MM.1S (cell line): ENCODE measurements around the gene BIRC6.

Source experiments
- DNase-seq: peaks from one replicate; pipeline ENCODE4 v3.0.0-alpha.2; 2015
- H2AFZ ChIP-seq: fragments of 300-600 bp; sonication (generic); 2 replicates; pipeline ENCODE4 v1.6.0; 2016; ENCODE audit warnings: antibody characterized with exemption, low read length
- H3F3A ChIP-seq: fragments of 300-600 bp; sonication (generic); 2 replicates; pipeline ENCODE4 v1.6.1; 2016; ENCODE audit warnings: mild to moderate bottlenecking, antibody characterized with exemption, low read length, moderate library complexity, mixed read lengths; ENCODE audit not compliant: insufficient read depth
- H3K27ac ChIP-seq: fragments of 300-600 bp; sonication (generic); 2 replicates; pipeline ENCODE4 v1.5.1; 2016; ENCODE audit warnings: mild to moderate bottlenecking, low read length
- H3K27me3 ChIP-seq: fragments of 300-600 bp; sonication (generic); replicated peaks from 2 replicates; pipeline ENCODE4 v1.6.0; 2016; ENCODE audit warnings: low read length; ENCODE audit not compliant: insufficient read depth
- H3K36me3 ChIP-seq: fragments of 300-600 bp; sonication (generic); replicated peaks from 2 replicates; pipeline ENCODE4 v1.6.1; 2016; ENCODE audit warnings: mild to moderate bottlenecking, low read length, mixed read lengths; ENCODE audit not compliant: insufficient read depth
- H3K4me1 ChIP-seq: fragments of 300-600 bp; sonication (generic); 2 replicates; pipeline ENCODE4 v1.6.1; 2016; ENCODE audit warnings: low read length, mixed read lengths
- H3K4me2 ChIP-seq: fragments of 300-600 bp; sonication (generic); 2 replicates; pipeline ENCODE4 v1.6.0; 2016; ENCODE audit warnings: low read depth, low read length
- H3K4me3 ChIP-seq: fragments of 300-600 bp; sonication (generic); 2 replicates; pipeline ENCODE4 v1.5.1; 2016; ENCODE audit warnings: low read length, mixed read lengths
- H3K79me2 ChIP-seq: fragments of 300-600 bp; sonication (generic); 2 replicates; pipeline ENCODE4 v1.6.1; 2016; ENCODE audit warnings: mixed run types, low read length, mixed read lengths
- H3K9ac ChIP-seq: fragments of 300-600 bp; sonication (generic); 2 replicates; pipeline ENCODE4 v1.6.1; 2016; ENCODE audit warnings: low read length, mixed read lengths
- H3K9me2 ChIP-seq: fragments of 300-600 bp; sonication (generic); replicated peaks from 2 replicates; pipeline ENCODE4 v1.6.1; 2016; ENCODE audit warnings: mild to moderate bottlenecking, low read length, mixed read lengths; ENCODE audit not compliant: insufficient read depth
- H3K9me3 ChIP-seq: fragments of 300-600 bp; sonication (generic); replicated peaks from 2 replicates; pipeline ENCODE4 v1.6.1; 2016; ENCODE audit warnings: mild to moderate bottlenecking, low read length, mixed read lengths; ENCODE audit not compliant: insufficient read depth
- H4K20me1 ChIP-seq: fragments of 300-600 bp; sonication (generic); 2 replicates; pipeline ENCODE4 v1.6.1; 2016; ENCODE audit warnings: mild to moderate bottlenecking, low read length, moderate library complexity, mixed read lengths; ENCODE audit not compliant: insufficient read depth
- EZH2 ChIP-seq: fragments of 300-600 bp; sonication (generic); optimal IDR thresholded peaks from 2 replicates; pipeline ENCODE3; 2017; ENCODE audit warnings: low read depth, mild to moderate bottlenecking, antibody characterized with exemption, low read length, mixed read lengths
- EZH2phosphoT487 ChIP-seq: fragments of 300-600 bp; sonication (generic); IDR thresholded peaks from 2 replicates; pipeline ENCODE4 v1.6.1; 2018; ENCODE audit warnings: antibody characterized with exemption, low read length
- TF ChIP-seq, protein P1 (sequence below): fragments of 300-600 bp; sonication (generic); IDR thresholded peaks from 2 replicates; pipeline ENCODE4 v1.5.1; 2016; ENCODE audit warnings: antibody characterized with exemption, low read length, mixed read lengths

Gene BIRC6

GRCh38 chr2:32495139-32495538 is 138.3 kb downstream of the BIRC6 start:
- H3K27ac ChIP-seq: no peak overlapping the region
- H3K36me3 ChIP-seq: no peaks in the 10 kb centered on the region
- peaks cover 4% of the 10 kb centered on the region; the same call in 1 of the 2 replicates for H3K79me2 ChIP-seq
- no peaks in the 10 kb centered on the region for H3F3A ChIP-seq
- H3K27me3 ChIP-seq: no peaks in the 10 kb centered on the region
- no peak overlapping the region for H2AFZ ChIP-seq
- H3K4me2 ChIP-seq: no peak overlapping the region
- no peaks in the 10 kb centered on the region for H3K9me3 ChIP-seq
- TF ChIP-seq, protein P1, sequence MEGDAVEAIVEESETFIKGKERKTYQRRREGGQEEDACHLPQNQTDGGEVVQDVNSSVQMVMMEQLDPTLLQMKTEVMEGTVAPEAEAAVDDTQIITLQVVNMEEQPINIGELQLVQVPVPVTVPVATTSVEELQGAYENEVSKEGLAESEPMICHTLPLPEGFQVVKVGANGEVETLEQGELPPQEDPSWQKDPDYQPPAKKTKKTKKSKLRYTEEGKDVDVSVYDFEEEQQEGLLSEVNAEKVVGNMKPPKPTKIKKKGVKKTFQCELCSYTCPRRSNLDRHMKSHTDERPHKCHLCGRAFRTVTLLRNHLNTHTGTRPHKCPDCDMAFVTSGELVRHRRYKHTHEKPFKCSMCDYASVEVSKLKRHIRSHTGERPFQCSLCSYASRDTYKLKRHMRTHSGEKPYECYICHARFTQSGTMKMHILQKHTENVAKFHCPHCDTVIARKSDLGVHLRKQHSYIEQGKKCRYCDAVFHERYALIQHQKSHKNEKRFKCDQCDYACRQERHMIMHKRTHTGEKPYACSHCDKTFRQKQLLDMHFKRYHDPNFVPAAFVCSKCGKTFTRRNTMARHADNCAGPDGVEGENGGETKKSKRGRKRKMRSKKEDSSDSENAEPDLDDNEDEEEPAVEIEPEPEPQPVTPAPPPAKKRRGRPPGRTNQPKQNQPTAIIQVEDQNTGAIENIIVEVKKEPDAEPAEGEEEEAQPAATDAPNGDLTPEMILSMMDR: no peak
- TF ChIP-seq EZH2phosphoT487 (no peak), EZH2 (no peak)
- no peak for DNase-seq
- no peaks in the 10 kb centered on the region for H3K4me1 ChIP-seq
- no peaks in the 10 kb centered on the region for H4K20me1 ChIP-seq
- no peak overlapping the region for H3K9ac ChIP-seq
- H3K9me2 ChIP-seq: no peaks in the 10 kb centered on the region
- no peak overlapping the region for H3K4me3 ChIP-seq

GRCh38 chr2:32496662-32497061 is 139.8 kb downstream of the BIRC6 start:
- Histone ChIP-seq H3K27ac (no peak overlapping the region), H3K27me3 (no peaks in the 10 kb centered on the region), H3K9me3 (no peaks in the 10 kb centered on the region), H3K4me3 (no peak overlapping the region), H3K79me2 (peaks cover 4% of the 10 kb centered on the region; the same call in 1 of the 2 replicates), H3K4me2 (no peak overlapping the region), H3K9ac (no peak overlapping the region), H3K4me1 (no peaks in the 10 kb centered on the region), H3K36me3 (no peaks in the 10 kb centered on the region), H3K9me2 (no peaks in the 10 kb centered on the region), H4K20me1 (no peaks in the 10 kb centered on the region), H3F3A (no peaks in the 10 kb centered on the region), H2AFZ (no peak overlapping the region)
- DNase-seq: no peak
- TF ChIP-seq, protein P1: no peak
- TF ChIP-seq EZH2phosphoT487: no peak
- no peak for TF ChIP-seq EZH2

DNA sequence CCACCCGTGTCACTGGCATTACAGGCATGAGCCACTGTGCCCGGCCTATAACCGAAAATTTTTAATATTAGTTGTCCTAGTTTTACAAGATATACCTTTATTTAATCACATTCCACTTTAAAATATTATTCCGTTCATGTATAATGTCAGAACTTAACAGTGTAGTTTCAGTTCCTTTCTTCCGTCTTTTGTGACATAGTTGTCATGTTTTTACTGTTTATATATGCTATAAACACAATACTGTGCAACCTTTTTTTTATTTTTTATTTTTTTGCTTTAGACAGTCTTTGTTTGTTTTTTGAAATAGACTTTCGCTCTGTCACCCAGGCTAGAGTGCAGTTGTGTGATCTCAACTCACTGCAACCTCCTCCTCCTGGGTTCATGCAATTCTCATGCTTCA is 141.5 kb downstream of the BIRC6 start:
- no peak for DNase-seq
- no peak overlapping the region for H3K4me2 ChIP-seq
- H3F3A ChIP-seq: no peaks in the 10 kb centered on the region
- no peaks in the 10 kb centered on the region for H3K27me3 ChIP-seq
- H3K36me3 ChIP-seq: no peaks in the 10 kb centered on the region; the same call in 1 of the 2 replicates
- no peaks in the 10 kb centered on the region for H3K4me1 ChIP-seq
- no peaks in the 10 kb centered on the region for H3K9me2 ChIP-seq
- TF ChIP-seq, protein P1: no peak
- TF ChIP-seq EZH2 (no peak), EZH2phosphoT487 (no peak)
- no peak overlapping the region for H3K9ac ChIP-seq
- H3K27ac ChIP-seq: no peak overlapping the region
- no peaks in the 10 kb centered on the region for H4K20me1 ChIP-seq
- H2AFZ ChIP-seq: no peak overlapping the region
- H3K4me3 ChIP-seq: no peak overlapping the region
- H3K9me3 ChIP-seq: no peaks in the 10 kb centered on the region
- H3K79me2 ChIP-seq: peaks cover 4% of the 10 kb centered on the region; the same call in 1 of the 2 replicates
